Measurements from ENCODE around the gene PARD3B. TPM values are rescaled to one million over a fixed set of nuclear protein-coding genes. Genes with fewer than 3 reads are reported as not detected.

PARD3B gene
- total RNA-seq, 1 donor from 2014 or later = not detected

GRCh38 chr2:205280596-205281236 is 735.4 kb downstream of the PARD3B start:
- TF ChIP-seq CTCF (IDR thresholded peaks at IDR 0.05) = no peak
- H3K27me3 Mint-ChIP-seq = peaks cover 3% of the 10 kb centered on the region
- no peak for DNase-seq
- ATAC-seq (ENCODE audit: low read depth) = no peak
- intact Hi-C loops (cut with micrococcal nuclease) = no loop called here
- ChIA-PET POLR2A (no interaction called here), CTCF (no interaction called here)
- no peaks in the 10 kb centered on the region for H3K36me3 Mint-ChIP-seq (ENCODE audit: low read depth)
- no peaks in the 10 kb centered on the region for H3K9me3 Mint-ChIP-seq
- H3K4me1 Mint-ChIP-seq = no peaks in the 10 kb centered on the region
- H3K27ac Mint-ChIP-seq = no peak overlapping the region
- H3K4me3 Mint-ChIP-seq = no peak overlapping the region

- no peak for DNase-seq
- intact Hi-C loops (cut with micrococcal nuclease) = no loop called here
- no peak for TF ChIP-seq CTCF (IDR thresholded peaks at IDR 0.05)
- no peak for ATAC-seq (ENCODE audit: low read depth)
- Mint-ChIP-seq H3K4me3 (no peak overlapping the region), H3K36me3 (ENCODE audit: low read depth) (no peaks in the 10 kb centered on the region), H3K27me3 (no peaks in the 10 kb centered on the region), H3K9me3 (no peaks in the 10 kb centered on the region), H3K4me1 (no peaks in the 10 kb centered on the region), H3K27ac (no peak overlapping the region)
- ChIA-PET POLR2A (no interaction called here), CTCF (no interaction called here)
Measured at GRCh38 chr2:205283736-205284270, 738.5 kb downstream of the PARD3B start.

GRCh38 chr2:205284334-205284733 is 739.1 kb downstream of the PARD3B start:
- Mint-ChIP-seq H3K4me1 (no peaks in the 10 kb centered on the region), H3K9me3 (no peaks in the 10 kb centered on the region), H3K4me3 (no peak overlapping the region), H3K27ac (no peak overlapping the region), H3K27me3 (no peaks in the 10 kb centered on the region), H3K36me3 (ENCODE audit: low read depth) (no peaks in the 10 kb centered on the region)
- DNase-seq (no peak), ATAC-seq (ENCODE audit: low read depth) (no peak)
- ChIA-PET CTCF (no interaction called here), POLR2A (no interaction called here)
- TF ChIP-seq CTCF (IDR thresholded peaks at IDR 0.05) = no peak
- intact Hi-C loops (cut with micrococcal nuclease) = no loop called here

GRCh38 chr2:205287316-205287715 is 742.0 kb downstream of the PARD3B start:
- ChIA-PET CTCF (no interaction called here), POLR2A (no interaction called here)
- no peak for TF ChIP-seq CTCF (IDR thresholded peaks at IDR 0.05)
- Mint-ChIP-seq H3K9me3 (no peaks in the 10 kb centered on the region), H3K36me3 (ENCODE audit: low read depth) (no peaks in the 10 kb centered on the region), H3K27me3 (no peaks in the 10 kb centered on the region), H3K4me1 (no peaks in the 10 kb centered on the region), H3K4me3 (no peak overlapping the region), H3K27ac (no peak overlapping the region)
- no peak for DNase-seq
- ATAC-seq (ENCODE audit: low read depth) = no peak
- intact Hi-C loops (cut with micrococcal nuclease) = no loop called here

GRCh38 chr2:205288686-205289085 is 743.4 kb downstream of the PARD3B start:
- no peak for TF ChIP-seq CTCF (IDR thresholded peaks at IDR 0.05)
- Mint-ChIP-seq H3K36me3 (ENCODE audit: low read depth) (no peaks in the 10 kb centered on the region), H3K27ac (no peak overlapping the region), H3K27me3 (no peaks in the 10 kb centered on the region), H3K4me3 (no peak overlapping the region), H3K4me1 (no peaks in the 10 kb centered on the region), H3K9me3 (no peaks in the 10 kb centered on the region)
- intact Hi-C loops (cut with micrococcal nuclease) = no loop called here
- DNase-seq (no peak), ATAC-seq (ENCODE audit: low read depth) (no peak)
- CTCF ChIA-PET = no interaction called here
- POLR2A ChIA-PET = no interaction called here

Measured in activated B cell treated with CpG ODN at 0.5 μM for 24 hours (primary cell).